OCI-LY1 (cell line): ENCODE measurements around the gene GRIN2A.

ENCODE experiments used
- H2AFZ ChIP-seq: fragments of 200-600 bp; sonication (generic), shearing (Covaris generic); 2 replicates; pipeline ENCODE4 v1.6.0; 2014; ENCODE audit warnings: antibody characterized with exemption, mild to moderate bottlenecking, low read length
- H3F3A ChIP-seq: fragments of 200-600 bp; sonication (generic), shearing (Covaris generic); 2 replicates; pipeline ENCODE4 v1.6.0; 2014; ENCODE audit warnings: mild to moderate bottlenecking, antibody characterized with exemption, low read length, moderate library complexity; ENCODE audit not compliant: insufficient read depth
- H3K27ac ChIP-seq: fragments of 200-600 bp; sonication (generic); 2 replicates; pipeline ENCODE4 v1.5.1; 2014; ENCODE audit warnings: low read length, mixed run types, mild to moderate bottlenecking, low read depth; ENCODE audit not compliant: poor library complexity, severe bottlenecking
- H3K27me3 ChIP-seq: fragments of 200-600 bp; sonication (generic); 2 replicates; pipeline ENCODE4 v1.6.0; 2014; ENCODE audit warnings: antibody characterized with exemption, mild to moderate bottlenecking, low read length, moderate library complexity; ENCODE audit not compliant: insufficient read depth
- H3K36me3 ChIP-seq: fragments of 200-600 bp; sonication (generic); 2 replicates; pipeline ENCODE4 v1.6.1; 2014; ENCODE audit warnings: mild to moderate bottlenecking, antibody characterized with exemption, low read length, moderate library complexity, mixed read lengths; ENCODE audit not compliant: insufficient read depth
- H3K4me1 ChIP-seq: fragments of 200-600 bp; sonication (generic); 2 replicates; pipeline ENCODE4 v1.5.1; 2014; ENCODE audit warnings: mild to moderate bottlenecking, low read length, moderate library complexity; ENCODE audit not compliant: insufficient read depth, severe bottlenecking
- H3K4me2 ChIP-seq: fragments of 200-600 bp; sonication (generic), shearing (Covaris generic); 2 replicates; pipeline ENCODE4 v1.6.1; 2014; ENCODE audit warnings: low read length
- H3K4me3 ChIP-seq: fragments of 200-600 bp; sonication (generic); 2 replicates; pipeline ENCODE4 v1.5.1; 2014; ENCODE audit warnings: low read length, low read depth, mild to moderate bottlenecking, mixed read lengths; ENCODE audit not compliant: poor library complexity, severe bottlenecking
- H3K79me2 ChIP-seq: fragments of 200-600 bp; shearing (Covaris generic); 2 replicates; pipeline ENCODE4 v1.6.1; 2016; ENCODE audit warnings: mixed run types, low read length, mixed read lengths; ENCODE audit not compliant: insufficient read depth
- H3K9ac ChIP-seq: fragments of 200-600 bp; sonication (generic), shearing (Covaris generic); 2 replicates; pipeline ENCODE4 v1.6.1; 2014; ENCODE audit warnings: mild to moderate bottlenecking, low read length, mixed read lengths
- H3K9me2 ChIP-seq: fragments of 200-600 bp; sonication (generic), shearing (Covaris generic); 2 replicates; pipeline ENCODE4 v1.6.1; 2014; ENCODE audit warnings: low read depth, mild to moderate bottlenecking, low read length, mixed read lengths
- H3K9me3 ChIP-seq: fragments of 200-600 bp; shearing (Covaris generic); 2 replicates; pipeline ENCODE4 v1.6.1; 2014; ENCODE audit warnings: low read length, mixed read lengths
- H4K20me1 ChIP-seq: fragments of 200-600 bp; sonication (generic), shearing (Covaris generic); 2 replicates; pipeline ENCODE4 v1.6.0; 2016; ENCODE audit warnings: mild to moderate bottlenecking, low read length; ENCODE audit not compliant: insufficient read depth
- CTCF ChIP-seq: fragments of 200-600 bp; sonication (generic), shearing (Covaris generic); IDR thresholded peaks from 2 replicates; pipeline ENCODE4 v1.5.1; 2017; ENCODE audit warnings: mild to moderate bottlenecking, antibody characterized with exemption, low read length, moderate library complexity, mixed read lengths
- EZH2 ChIP-seq: fragments of 200-600 bp; sonication (generic), shearing (Covaris generic); IDR thresholded peaks from 2 replicates; pipeline ENCODE4 v1.8.0; 2017; ENCODE audit warnings: borderline replicate concordance, mixed run types, mild to moderate bottlenecking, antibody characterized with exemption, low read length, moderate library complexity, mixed read lengths

The GRIN2A gene

GRCh38 chr16:10141671-10142070, 40.6 kb downstream of the GRIN2A start:
- H3F3A ChIP-seq, result no peaks in the 10 kb centered on the region
- no peaks in the 10 kb centered on the region for H3K4me1 ChIP-seq
- no peak overlapping the region for H3K9ac ChIP-seq
- H2AFZ ChIP-seq, result no peak overlapping the region
- no peaks in the 10 kb centered on the region for H3K9me2 ChIP-seq
- no peak overlapping the region for H3K27ac ChIP-seq
- H3K4me2 ChIP-seq, result no peak overlapping the region
- no peak overlapping the region for H3K4me3 ChIP-seq
- no peaks in the 10 kb centered on the region for H3K27me3 ChIP-seq
- no peaks in the 10 kb centered on the region for H3K9me3 ChIP-seq
- TF ChIP-seq CTCF, result no peak
- no peak for TF ChIP-seq EZH2
- no peaks in the 10 kb centered on the region for H3K36me3 ChIP-seq
- H3K79me2 ChIP-seq, result no peaks in the 10 kb centered on the region
- H4K20me1 ChIP-seq, result no peaks in the 10 kb centered on the region

GRCh38 chr16:10138881-10139280, 43.3 kb downstream of the GRIN2A start:
- Histone ChIP-seq H3K27me3 (no peaks in the 10 kb centered on the region), H3K9me2 (no peaks in the 10 kb centered on the region), H3K4me2 (no peak overlapping the region), H3K9me3 (no peaks in the 10 kb centered on the region), H3F3A (no peaks in the 10 kb centered on the region), H3K4me3 (no peak overlapping the region), H3K9ac (no peak overlapping the region), H4K20me1 (no peaks in the 10 kb centered on the region), H2AFZ (no peak overlapping the region), H3K27ac (no peak overlapping the region), H3K36me3 (no peaks in the 10 kb centered on the region), H3K79me2 (no peaks in the 10 kb centered on the region), H3K4me1 (no peaks in the 10 kb centered on the region)
- no peak for TF ChIP-seq EZH2
- no peak for TF ChIP-seq CTCF

GRCh38 chr16:10137341-10137740, 44.9 kb downstream of the GRIN2A start:
- Histone ChIP-seq H3K4me2 (no peak overlapping the region), H3K79me2 (no peaks in the 10 kb centered on the region), H3K4me3 (no peak overlapping the region), H3K4me1 (no peaks in the 10 kb centered on the region), H4K20me1 (no peaks in the 10 kb centered on the region), H3K9me3 (no peaks in the 10 kb centered on the region), H3K9ac (no peak overlapping the region), H3F3A (no peaks in the 10 kb centered on the region), H3K27me3 (no peaks in the 10 kb centered on the region), H2AFZ (no peak overlapping the region), H3K27ac (no peak overlapping the region), H3K9me2 (no peaks in the 10 kb centered on the region), H3K36me3 (no peaks in the 10 kb centered on the region)
- TF ChIP-seq CTCF, result no peak
- no peak for TF ChIP-seq EZH2
